HG02884 (cell line): ENCODE measurements around the gene UBXN4.
"Not testable (repeated sequence)": the region's sequence is repeated elsewhere in the genome, so short reads cannot be mapped to it uniquely, and the experiment has no call there.

Source experiments
- ATAC-seq: cut with Tn5 transposase; IDR thresholded peaks from one replicate; pipeline ENCODE4 v1.9.1; 2021; ENCODE audit warnings: mild to moderate bottlenecking, moderate library complexity; ENCODE audit not compliant: unreplicated experiment

The UBXN4 gene

GRCh38 chr2:135762022-135762421, 20.4 kb downstream of the UBXN4 start:
- no peak for ATAC-seq

GRCh38 chr2:135762530-135762929, 20.9 kb downstream of the UBXN4 start:
- ATAC-seq: no peak

GRCh38 chr2:135768863-135769262, 27.2 kb downstream of the UBXN4 start:
- ATAC-seq: no peak

GRCh38 chr2:135773319-135773718, 31.7 kb downstream of the UBXN4 start:
- ATAC-seq: no peak

GRCh38 chr2:135773917-135774316, 32.3 kb downstream of the UBXN4 start:
- no peak for ATAC-seq

GRCh38 chr2:135775420-135775819, 33.8 kb downstream of the UBXN4 start:
- no peak for ATAC-seq

GRCh38 chr2:135776367-135776766, 34.7 kb downstream of the UBXN4 start:
- ATAC-seq: no peak

- no peak for ATAC-seq
Observed at GRCh38 chr2:135782231-135782630, 40.6 kb downstream of the UBXN4 start.

GRCh38 chr2:135783439-135783838, 41.8 kb downstream of the UBXN4 start:
- no peak for ATAC-seq

- ATAC-seq: no peak
Observed at GRCh38 chr2:135785032-135785431, 43.4 kb downstream of the UBXN4 start.

GRCh38 chr2:135786823-135787222, 45.2 kb downstream of the UBXN4 start:
- ATAC-seq: no peak

GRCh38 chr2:135790423-135790822, 48.8 kb downstream of the UBXN4 start:
- no peak for ATAC-seq

GRCh38 chr2:135791418-135792190, 49.9 kb downstream of the UBXN4 start:
- ATAC-seq: no peak

- no peak for ATAC-seq
Observed at GRCh38 chr2:135792401-135793150, 50.9 kb downstream of the UBXN4 start.

- not testable (repeated sequence) for ATAC-seq
Observed at GRCh38 chr2:135795641-135796040, 54.0 kb downstream of the UBXN4 start.

- ATAC-seq: no peak
Observed at GRCh38 chr2:135796606-135797005, 55.0 kb downstream of the UBXN4 start.

- peak; percentile 64 for ATAC-seq
Observed at GRCh38 chr2:135797497-135798274, 56.0 kb downstream of the UBXN4 start.

GRCh38 chr2:135798275-135798705, 56.6 kb downstream of the UBXN4 start:
- ATAC-seq: no peak

GRCh38 chr2:135798762-135799161, 57.1 kb downstream of the UBXN4 start:
- no peak for ATAC-seq

GRCh38 chr2:135799738-135800137, 58.1 kb downstream of the UBXN4 start:
- no peak for ATAC-seq
